GM18499 (cell line): ENCODE results near the gene EIF4G3.
"Not testable (repeated sequence)": the region's sequence is repeated elsewhere in the genome, so short reads cannot be mapped to it uniquely, and the experiment has no call there.

Experiments
- ATAC-seq: cut with Tn5 transposase; IDR thresholded peaks from one replicate; pipeline ENCODE4 v1.9.1; 2021; ENCODE audit warnings: moderate number of reproducible peaks; ENCODE audit not compliant: insufficient read depth, unreplicated experiment

Gene EIF4G3

GRCh38 chr1:20903437-20903836 lies 273.3 kb downstream of the EIF4G3 start:
- no peak for ATAC-seq

- ATAC-seq: no peak
Observed at GRCh38 chr1:20900056-20900455, 276.6 kb downstream of the EIF4G3 start.

- ATAC-seq: no peak
Observed at GRCh38 chr1:20899154-20899972, 277.3 kb downstream of the EIF4G3 start.

- no peak for ATAC-seq
Observed at GRCh38 chr1:20896826-20897225, 279.9 kb downstream of the EIF4G3 start.

GRCh38 chr1:20893931-20894330 lies 282.8 kb downstream of the EIF4G3 start:
- no peak for ATAC-seq

- no peak for ATAC-seq
Observed at GRCh38 chr1:20891091-20891490, 285.6 kb downstream of the EIF4G3 start.

- no peak for ATAC-seq
Observed at GRCh38 chr1:20887246-20887645, 289.5 kb downstream of the EIF4G3 start.

GRCh38 chr1:20885121-20885520 lies 291.6 kb downstream of the EIF4G3 start:
- ATAC-seq: no peak

- ATAC-seq: no peak
Observed at GRCh38 chr1:20884513-20884912, 292.2 kb downstream of the EIF4G3 start.

- no peak for ATAC-seq
Observed at GRCh38 chr1:20883766-20884165, 292.9 kb downstream of the EIF4G3 start.

GRCh38 chr1:20882837-20883236 lies 293.9 kb downstream of the EIF4G3 start:
- ATAC-seq: no peak

- ATAC-seq: no peak
Observed at GRCh38 chr1:20878799-20879198, 297.9 kb downstream of the EIF4G3 start.

GRCh38 chr1:20875198-20875973 lies 301.3 kb downstream of the EIF4G3 start:
- ATAC-seq: no peak

GRCh38 chr1:20873311-20873710 lies 303.4 kb downstream of the EIF4G3 start:
- no peak for ATAC-seq

- no peak for ATAC-seq
Observed at GRCh38 chr1:20871419-20871818, 305.3 kb downstream of the EIF4G3 start.

- ATAC-seq: no peak
Observed at GRCh38 chr1:20870718-20871117, 306.0 kb downstream of the EIF4G3 start.

- no peak for ATAC-seq
Observed at GRCh38 chr1:20868263-20868662, 308.4 kb downstream of the EIF4G3 start.

- no peak for ATAC-seq
Observed at GRCh38 chr1:20867847-20868246, 308.9 kb downstream of the EIF4G3 start.

- ATAC-seq: no peak
Observed at GRCh38 chr1:20867062-20867461, 309.6 kb downstream of the EIF4G3 start.

GRCh38 chr1:20865001-20865400 lies 311.7 kb downstream of the EIF4G3 start:
- no peak for ATAC-seq

- no peak for ATAC-seq
Observed at GRCh38 chr1:20854529-20854928, 322.2 kb downstream of the EIF4G3 start.

- ATAC-seq: not testable (repeated sequence)
Observed at GRCh38 chr1:20851791-20852190, 324.9 kb downstream of the EIF4G3 start.
